Spleen (tissue), 11 donors: ENCODE measurements around the gene HNRNPA2B1. TPM values are rescaled to one million over a fixed set of nuclear protein-coding genes. Genes with fewer than 3 reads are reported as not detected.

Experiments
- DNase-seq: peaks from one replicate; pipeline ENCODE4 v3.0.0-alpha.2; 2020
- H3K27ac ChIP-seq, 8 donors: fragments of 200-600 bp; sonication (generic) in 7 of 8; 1 replicate in 4 of 8; 2 replicates in 4 of 8; pipeline versions ENCODE4 v1.5.0 to v1.8.0; 2016 to 2021; ENCODE audit warnings: inconsistent platforms in 4 of 8, mild to moderate bottlenecking in 4 of 8, moderate library complexity in 1 of 8
- H3K27me3 ChIP-seq, 7 donors: fragments of 200-600 bp; sonication (generic) in 6 of 7; replicated peaks in 1 of 7; 1 replicate in 4 of 7; 2 replicates in 3 of 7; pipeline versions ENCODE4 v1.5.0 to v1.8.0; 2016 to 2021; ENCODE audit warnings: inconsistent platforms in 3 of 7, mild to moderate bottlenecking in 1 of 7
- H3K36me3 ChIP-seq, 6 donors: fragments of 200-600 bp; sonication (generic) in 5 of 6; 1 replicate in 4 of 6; 2 replicates in 2 of 6; pipeline versions ENCODE4 v1.5.0 to v1.8.0; 2016 to 2021; ENCODE audit warnings: inconsistent platforms in 2 of 6
- H3K4me1 ChIP-seq, 6 donors: fragments of 200-600 bp; sonication (generic) in 5 of 6; 1 replicate in 3 of 6; 2 replicates in 3 of 6; pipeline versions ENCODE4 v1.5.0 to v1.8.0; 2016 to 2021; ENCODE audit warnings: inconsistent platforms in 3 of 6
- H3K4me3 ChIP-seq, 8 donors: fragments of 200-600 bp; sonication (generic) in 7 of 8; 1 replicate in 4 of 8; 2 replicates in 4 of 8; pipeline versions ENCODE4 v1.5.0 to v1.8.0; 2016 to 2021; ENCODE audit warnings: inconsistent platforms in 4 of 8, mild to moderate bottlenecking in 4 of 8, moderate library complexity in 2 of 8
- H3K9me3 ChIP-seq, 8 donors: fragments of 200-600 bp; sonication (generic) in 7 of 8; 1 replicate in 4 of 8; 2 replicates in 4 of 8; pipeline versions ENCODE4 v1.5.0 to v1.8.0; 2016 to 2021; ENCODE audit warnings: inconsistent platforms in 4 of 8
- POLR2A ChIP-seq, 3 donors: fragments of 450-650 bp; IDR thresholded peaks; one replicate each; pipeline ENCODE4 v1.5.1; 2017; ENCODE audit warnings: antibody characterized with exemption in 3 of 3, mild to moderate bottlenecking in 1 of 3
- POLR2AphosphoS5 ChIP-seq, 3 donors: sonication (generic); formaldehyde crosslinking; IDR thresholded peaks; one replicate each; pipeline ENCODE4 v1.5.1; 2017; ENCODE audit warnings: antibody characterized with exemption in 3 of 3
- WGBS, 5 donors: extraction: QIAGEN DNeasy Blood & Tissue Kit in 3 of 5; methylation state at CpG; one replicate each; pipeline versions ENCODE4 v1.1.5 to v1.1.7; 2013 to 2018; 5-methylcytosine and 5-hydroxymethylcytosine counted together
- intact Hi-C: fragments of 100-400 bp; cut with DNase I; formaldehyde crosslinking; loops from one replicate; pipeline ENCODE4 v1.15.0; 2023; ENCODE audit warnings: low total_unique reads
- polyA plus RNA-seq, 3 donors: library from polyadenylated mRNA; stranded (reverse); fragments of 200-250 nt; gene quantifications; one replicate each; pipeline ENCODE4 v1.2.1, GENCODE V29; 2013
- total RNA-seq, 7 donors: library from RNA; depleted of rRNA in 3 of 7; stranded (reverse); fragments of >200 nt in 3 of 7; fragmentation: NEBNext Ultra II Directional in 4 of 7; extraction: Animal tissue kit (Norgen Biotek cat#: 25700) in 4 of 7; gene quantifications; one replicate each; pipeline versions ENCODE4 v1.1.0 to v1.2.1, GENCODE V29; 2016 to 2021
- TF ChIP-seq, protein P1 (sequence below), 11 experiments: fragments of 200-600 bp in 7 of 11; fragments of 450-650 bp in 4 of 11; sonication (generic) in 4 of 11; IDR thresholded peaks in 8 of 11; conservative IDR thresholded peaks in 3 of 11; 1 replicate in 7 of 11; 2 replicates in 4 of 11; pipeline versions ENCODE4 v1.4.0 to v1.8.0; 2016 to 2021; ENCODE audit warnings: antibody characterized with exemption in 11 of 11, inconsistent platforms in 4 of 11, mild to moderate bottlenecking in 1 of 11
- donor health status: healthy with polysubstance abuse.
- donor health status: DM: no; HTN: no; CAD: no; lungs with moderate emphysema.
- donor health status: DM: no; HTN: no; CAD: no.
- donor health status: Bipolar disorder and iron deficiency.
- donor health status: healthy.
- donor health status: DM: no; HTN: no; CAD: no.
- donor health status: DM: yes; HTN: yes; CAD: no.

Gene HNRNPA2B1
- total and polyA plus RNA-seq, 10 donors = 267 to 690 (median 458) TPM

DNA sequence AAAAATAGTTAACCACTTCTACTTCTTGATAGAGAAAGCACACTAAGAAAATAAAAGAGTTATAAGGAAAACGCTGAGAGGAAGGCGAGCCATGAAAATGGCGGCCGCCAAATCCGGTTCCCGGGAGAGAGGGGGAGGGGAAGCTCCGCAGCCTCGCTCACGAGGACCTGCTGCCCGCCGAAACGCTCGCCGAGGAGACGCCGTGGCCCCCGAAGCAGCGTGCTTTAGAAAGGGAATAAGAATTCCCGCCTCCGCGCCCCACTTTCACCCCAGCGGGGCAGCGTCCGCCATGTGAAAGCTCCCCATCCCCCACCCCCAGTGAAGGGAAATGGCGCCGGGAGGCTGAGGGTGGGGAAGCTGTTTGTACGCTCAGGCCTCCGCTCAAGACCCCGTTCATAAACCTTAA is 505 bp downstream of the HNRNPA2B1 start:
- H3K4me3 ChIP-seq = peak overlapping the region; percentile 51 to 93 (median 89)
- no peaks in the 10 kb centered on the region for H3K9me3 ChIP-seq
- WGBS, 5 donors = 0 to 1% (median 0%) methylated on average over 27 to 29 of the region's 29 CpGs
- TF ChIP-seq POLR2A (IDR thresholded peaks at IDR 0.05) (peak in 1 of 3 donors; percentile 3), POLR2AphosphoS5 (IDR thresholded peaks at IDR 0.05) (no peak)
- TF ChIP-seq, protein P1, sequence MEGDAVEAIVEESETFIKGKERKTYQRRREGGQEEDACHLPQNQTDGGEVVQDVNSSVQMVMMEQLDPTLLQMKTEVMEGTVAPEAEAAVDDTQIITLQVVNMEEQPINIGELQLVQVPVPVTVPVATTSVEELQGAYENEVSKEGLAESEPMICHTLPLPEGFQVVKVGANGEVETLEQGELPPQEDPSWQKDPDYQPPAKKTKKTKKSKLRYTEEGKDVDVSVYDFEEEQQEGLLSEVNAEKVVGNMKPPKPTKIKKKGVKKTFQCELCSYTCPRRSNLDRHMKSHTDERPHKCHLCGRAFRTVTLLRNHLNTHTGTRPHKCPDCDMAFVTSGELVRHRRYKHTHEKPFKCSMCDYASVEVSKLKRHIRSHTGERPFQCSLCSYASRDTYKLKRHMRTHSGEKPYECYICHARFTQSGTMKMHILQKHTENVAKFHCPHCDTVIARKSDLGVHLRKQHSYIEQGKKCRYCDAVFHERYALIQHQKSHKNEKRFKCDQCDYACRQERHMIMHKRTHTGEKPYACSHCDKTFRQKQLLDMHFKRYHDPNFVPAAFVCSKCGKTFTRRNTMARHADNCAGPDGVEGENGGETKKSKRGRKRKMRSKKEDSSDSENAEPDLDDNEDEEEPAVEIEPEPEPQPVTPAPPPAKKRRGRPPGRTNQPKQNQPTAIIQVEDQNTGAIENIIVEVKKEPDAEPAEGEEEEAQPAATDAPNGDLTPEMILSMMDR (IDR thresholded peaks at IDR 0.05 in 8 of 11, conservative IDR thresholded peaks at IDR 0.05 in 3 of 11) = no peak
- peaks cover 0 to 41% (median 24%) of the 10 kb centered on the region in 6 donors for H3K36me3 ChIP-seq
- peaks cover 45 to 69% (median 56%) of the 10 kb centered on the region in 6 donors for H3K4me1 ChIP-seq
- DNase-seq = peak; percentile 93
- H3K27me3 ChIP-seq = no peaks in the 10 kb centered on the region
- intact Hi-C loops = loop anchor here (10.0 kb wide), 1 partner anchor 305 kb away; no protein-coding TSS in a partner anchor
- peak overlapping the region; percentile 99 to 100 (median 100) for H3K27ac ChIP-seq

- Histone ChIP-seq H3K27me3 (no peaks in the 10 kb centered on the region), H3K4me3 (peak overlapping the region; percentile 51 to 93 (median 89)), H3K4me1 (peaks cover 44 to 69% (median 56%) of the 10 kb centered on the region in 6 donors), H3K9me3 (no peaks in the 10 kb centered on the region), H3K27ac (peak overlapping the region; percentile 99 to 100 (median 100)), H3K36me3 (peaks cover 0 to 45% (median 30%) of the 10 kb centered on the region in 6 donors)
- no peak for TF ChIP-seq POLR2A (IDR thresholded peaks at IDR 0.05)
- TF ChIP-seq POLR2AphosphoS5 (IDR thresholded peaks at IDR 0.05) = peak in 1 of 3 donors; percentile 53
- TF ChIP-seq, protein P1 (IDR thresholded peaks at IDR 0.05 in 8 of 11, conservative IDR thresholded peaks at IDR 0.05 in 3 of 11) = no peak
- WGBS, 5 donors = 0 to 1% (median 0%) methylated on average over 36 of the region's 36 CpGs
- peak; percentile 92 for DNase-seq
- intact Hi-C loops = loop anchor here (5.0 to 10.0 kb wide), 4 partner anchors 88 to 305 kb away; no protein-coding TSS in a partner anchor
Observed at GRCh38 chr7:26199301-26200037, 1.1 kb downstream of the HNRNPA2B1 start.

DNA sequence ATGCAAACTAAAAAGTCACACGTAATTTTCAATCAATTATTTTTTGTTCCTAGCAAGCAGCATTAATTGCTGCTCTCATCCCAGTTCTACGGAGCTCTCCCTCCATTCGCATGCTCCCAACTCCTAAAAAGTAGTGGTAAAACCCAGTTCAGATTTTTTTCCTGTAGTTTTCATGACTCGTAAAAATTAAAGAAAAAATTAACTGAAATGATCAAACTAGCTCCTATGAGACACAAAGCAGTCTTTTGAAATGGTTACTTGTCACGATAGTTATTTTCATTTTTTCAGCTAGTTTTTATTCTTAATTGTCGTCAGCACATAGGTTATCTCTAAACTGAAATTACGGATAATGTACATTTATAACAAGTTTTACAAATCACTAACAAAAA is 1.8 kb downstream of the HNRNPA2B1 start:
- no peaks in the 10 kb centered on the region for H3K27me3 ChIP-seq
- peaks cover 0 to 52% (median 37%) of the 10 kb centered on the region in 6 donors for H3K36me3 ChIP-seq
- no peak for DNase-seq
- 0 to 1% (median 0%) methylated on average over 7 of the region's 7 CpGs for WGBS, 5 donors
- peaks cover 44 to 69% (median 56%) of the 10 kb centered on the region in 6 donors for H3K4me1 ChIP-seq
- intact Hi-C loops = loop anchor here (5.0 to 10.0 kb wide), 3 partner anchors 89 to 164 kb away; no protein-coding TSS in a partner anchor
- H3K9me3 ChIP-seq = no peaks in the 10 kb centered on the region
- H3K27ac ChIP-seq = peak overlapping the region; percentile 99 to 100 (median 100)
- H3K4me3 ChIP-seq = peak overlapping the region; percentile 51 to 93 (median 89)
- TF ChIP-seq POLR2AphosphoS5 (IDR thresholded peaks at IDR 0.05) (no peak), POLR2A (IDR thresholded peaks at IDR 0.05) (no peak)
- TF ChIP-seq, protein P1 (IDR thresholded peaks at IDR 0.05 in 8 of 11, conservative IDR thresholded peaks at IDR 0.05 in 3 of 11) = no peak
